GM19043 (cell line): ENCODE results near the gene C1QTNF5.

Experiments
- ATAC-seq: cut with Tn5 transposase; IDR thresholded peaks from one replicate; pipeline ENCODE4 v1.9.1; 2021; ENCODE audit warnings: low read depth; ENCODE audit not compliant: unreplicated experiment

C1QTNF5 gene

GRCh38 chr11:119359365-119360214 lies 18.9 kb upstream of the C1QTNF5 start:
- no peak for ATAC-seq

- no peak for ATAC-seq
Measured at GRCh38 chr11:119357074-119357473, 16.4 kb upstream of the C1QTNF5 start.

GRCh38 chr11:119356349-119357031 lies 15.8 kb upstream of the C1QTNF5 start:
- ATAC-seq = peak; percentile 79

GRCh38 chr11:119355091-119355843 lies 14.6 kb upstream of the C1QTNF5 start:
- no peak for ATAC-seq

- no peak for ATAC-seq
Measured at GRCh38 chr11:119352857-119353260, 12.2 kb upstream of the C1QTNF5 start.

- ATAC-seq = no peak
Measured at GRCh38 chr11:119351232-119351631, 10.5 kb upstream of the C1QTNF5 start.

- ATAC-seq = no peak
Measured at GRCh38 chr11:119350302-119350701, 9.6 kb upstream of the C1QTNF5 start.

GRCh38 chr11:119347940-119348605 lies 7.4 kb upstream of the C1QTNF5 start:
- no peak for ATAC-seq

GRCh38 chr11:119347242-119347641 lies 6.6 kb upstream of the C1QTNF5 start:
- no peak for ATAC-seq

- ATAC-seq = no peak
Measured at GRCh38 chr11:119346605-119347004, 5.9 kb upstream of the C1QTNF5 start, which contains the start of gene MFRP. MFRP (minus strand) TSS chr11:119346705; CDS start chr11:119346513, 192 bp downstream.

GRCh38 chr11:119345685-119346084 lies 5.0 kb upstream of the C1QTNF5 start:
- ATAC-seq = no peak

- no peak for ATAC-seq
Measured at GRCh38 chr11:119344291-119345010, 3.8 kb upstream of the C1QTNF5 start.

- no peak for ATAC-seq
Measured at GRCh38 chr11:119343726-119344125, 3.0 kb upstream of the C1QTNF5 start.

GRCh38 chr11:119342362-119343130 lies 1.9 kb upstream of the C1QTNF5 start:
- ATAC-seq = no peak

- ATAC-seq = no peak
Measured at GRCh38 chr11:119342023-119342300, 1.3 kb upstream of the C1QTNF5 start.

GRCh38 chr11:119341222-119342022 lies 739 bp upstream of the C1QTNF5 start:
- ATAC-seq = no peak

GRCh38 chr11:119339589-119340334 lies 921 bp downstream of the C1QTNF5 start:
- ATAC-seq = no peak
